Panc1 (cell line): ENCODE measurements around the gene LMBR1L. TPM values are rescaled to one million over a fixed set of nuclear protein-coding genes. Genes with fewer than 3 reads are reported as not detected.

ENCODE experiments used
- ATAC-seq: fragments of 200-7000 bp; cut with Tn5 transposase; 2 replicates; pipeline ENCODE4 v1.9.1; 2020; ENCODE audit warnings: mild to moderate bottlenecking, moderate library complexity
- BruUV-seq: library from RNA; stranded (reverse); fragments of 400-500 nt; replicated peaks from 2 replicates; lab custom pipeline; 2021; lab: Mats Ljungman, UMichigan
- CTCF ChIA-PET: fragments of 300-600 bp; sonication (Branson Sonifier 250); formaldehyde crosslinking; loops from one replicate; lab custom pipeline; 2022; ENCODE audit warnings: antibody characterized with exemption; lab: Charles Lee
- POLR2A ChIA-PET: fragments of 300-600 bp; sonication (Branson Sonifier 250); formaldehyde crosslinking; loops from one replicate; lab custom pipeline; 2022; ENCODE audit warnings: antibody characterized with exemption; lab: Charles Lee
- DNase-seq: peaks from one replicate; pipeline ENCODE4 v3.0.0-alpha.2; 2010; ENCODE audit warnings: low read depth, low spot score
- H3K27ac ChIP-seq: 2 replicates; pipeline ENCODE4 v1.5.1; 2011; ENCODE audit warnings: mild to moderate bottlenecking, low read length, inconsistent platforms
- H3K27me3 ChIP-seq: fragments of 200-500 bp; sonication (Bioruptor generic); 2 replicates; pipeline ENCODE4 v1.6.0; 2014; ENCODE audit warnings: low read length, inconsistent platforms; ENCODE audit not compliant: control insufficient read depth, insufficient read depth
- H3K36me3 ChIP-seq: fragments of 200-500 bp; sonication (Bioruptor generic); 2 replicates; pipeline ENCODE4 v1.5.1; 2014; ENCODE audit warnings: inconsistent platforms, mild to moderate bottlenecking, low read length, moderate library complexity; ENCODE audit not compliant: control insufficient read depth, insufficient read depth
- H3K4me1 ChIP-seq: 2 replicates; pipeline ENCODE4 v1.5.1; 2011; ENCODE audit warnings: inconsistent platforms, mild to moderate bottlenecking, low read length, moderate library complexity; ENCODE audit not compliant: control insufficient read depth, insufficient read depth
- H3K4me3 ChIP-seq, 2 experiments: 2 replicates each; pipeline ENCODE4 v1.5.1; 2011 to 2012; ENCODE audit warnings: low read depth in 2 of 2, low read length in 2 of 2, mild to moderate bottlenecking in 2 of 2, inconsistent platforms in 1 of 2, moderate library complexity in 1 of 2
- H3K9me3 ChIP-seq: fragments of 200-500 bp; sonication (Bioruptor generic); 2 replicates; pipeline ENCODE4 v1.5.1; 2014; ENCODE audit warnings: low read depth, mild to moderate bottlenecking, inconsistent platforms, low read length, moderate library complexity; ENCODE audit not compliant: control insufficient read depth, insufficient read depth
- CTCF ChIP-seq: fragments of 450-650 bp; IDR thresholded peaks from 2 replicates; pipeline ENCODE4 v1.5.1; 2017; ENCODE audit warnings: mild to moderate bottlenecking
- POLR2AphosphoS5 ChIP-seq: IDR thresholded peaks from 2 replicates; pipeline ENCODE4 v1.6.1; 2012; ENCODE audit warnings: mild to moderate bottlenecking, low read depth, low read length, moderate library complexity
- REST ChIP-seq, 2 experiments: IDR thresholded peaks; 2 replicates each; pipeline ENCODE4 v1.6.1; 2011 to 2012; ENCODE audit warnings: low read depth in 2 of 2, control low read depth in 1 of 2, low read length in 1 of 2, mild to moderate bottlenecking in 1 of 2, moderate library complexity in 1 of 2; ENCODE audit not compliant: insufficient read depth in 1 of 2
- SIN3A ChIP-seq: IDR thresholded peaks from 2 replicates; pipeline ENCODE4 v1.6.1; 2012; ENCODE audit warnings: low read depth, mild to moderate bottlenecking, low read length, moderate library complexity, borderline replicate concordance; ENCODE audit not compliant: insufficient read depth
- TCF7L2 ChIP-seq: IDR thresholded peaks from 2 replicates; pipeline ENCODE4 v1.6.1; 2011; ENCODE audit warnings: mild to moderate bottlenecking, low read depth, low read length, inconsistent platforms
- in situ Hi-C: cut with HindIII; loops from 2 replicates; pipeline ENCODE4 v1.10.0; 2016; ENCODE audit warnings: low sequenced_read_pairs, low pct_unique_long_range_greater_than_20kb
- intact Hi-C: fragments of 100-400 bp; cut with micrococcal nuclease; formaldehyde crosslinking; loops from one replicate; pipeline ENCODE4 v1.10.0; 2022; ENCODE audit not compliant: unreplicated experiment
- total RNA-seq: library from RNA; stranded (reverse); gene quantifications from one replicate; pipeline ENCODE4 v1.2.1, GENCODE V29; 2021; ENCODE audit not compliant: unreplicated experiment

The LMBR1L gene
- total RNA-seq, 1 experiment from 2014 or later, result 34.4 TPM

GRCh38 chr12:49100380-49100779, 10.3 kb downstream of the LMBR1L start:
- ATAC-seq, result no peak
- POLR2A ChIA-PET, result interaction anchor here (0.7 kb wide), 1 partner anchor 36 kb away, joined by 3 read pairs; no protein-coding TSS in a partner anchor

GRCh38 chr12:49098703-49099102, 11.9 kb downstream of the LMBR1L start:
- Histone ChIP-seq H3K4me1 (peaks cover 8% of the 10 kb centered on the region), H3K9me3 (no peaks in the 10 kb centered on the region), H3K27ac (no peak overlapping the region), H3K36me3 (peaks cover 2% of the 10 kb centered on the region; the same call in 1 of the 2 replicates), H3K4me3 (no peak overlapping the region), H3K27me3 (no peaks in the 10 kb centered on the region)
- CTCF ChIA-PET, result interaction anchor here (0.7 to 3.7 kb wide), 5 partner anchors 11 to 343 kb away, joined by 4 to 22 read pairs (median 6); no protein-coding TSS in a partner anchor
- TF ChIP-seq REST (IDR thresholded peaks at IDR 0.05; ENCODE audit: insufficient read depth in 1 of 2, low read depth in 2 of 2, low read length in 1 of 2) (no peak), SIN3A (no peak), POLR2AphosphoS5 (no peak), TCF7L2 (no peak), CTCF (no peak)
- POLR2A ChIA-PET, result no interaction called here
- BruUV-seq, result no TSS peak
- DNase-seq (no peak), ATAC-seq (no peak)
- in situ Hi-C loops (no loop called here), intact Hi-C loops (no loop called here)

More at GRCh38 chr12:49100380-49100779, 10.3 kb downstream of the LMBR1L start:
- no TSS peak for BruUV-seq
- no peaks in the 10 kb centered on the region for H3K9me3 ChIP-seq
- DNase-seq, result no peak
- in situ Hi-C loops, result no loop called here
- peaks cover 2% of the 10 kb centered on the region; the same call in 1 of the 2 replicates for H3K36me3 ChIP-seq
- no peaks in the 10 kb centered on the region for H3K4me1 ChIP-seq
- H3K4me3 ChIP-seq, result no peak overlapping the region
- no peaks in the 10 kb centered on the region for H3K27me3 ChIP-seq
- no peak overlapping the region for H3K27ac ChIP-seq
- CTCF ChIA-PET, result interaction anchor here (0.9 to 3.7 kb wide), 2 partner anchors 37 to 157 kb away, joined by 5 to 22 read pairs; no protein-coding TSS in a partner anchor
- intact Hi-C loops, result no loop called here
- TF ChIP-seq REST (IDR thresholded peaks at IDR 0.05; ENCODE audit: insufficient read depth in 1 of 2, low read depth in 2 of 2, low read length in 1 of 2) (no peak), POLR2AphosphoS5 (no peak), CTCF (no peak), TCF7L2 (no peak), SIN3A (no peak)
